Amniotic stem cell (primary cell): Measurements from ENCODE around the gene PLB1.

Experiments used
- DNase-seq: peaks from one replicate; lab custom pipeline; 2025; lab: John Stamatoyannopoulos, UW

Gene PLB1

GRCh38 chr2:28692411-28692810 is 196.6 kb downstream of the PLB1 start:
- DNase-seq: no peak

- DNase-seq: no peak
Measured at GRCh38 chr2:28693223-28693622, 197.4 kb downstream of the PLB1 start.
